ENCODE results near the gene TNFRSF18.

TNFRSF18 gene

GRCh38 chr1:1175221-1176062, 30.9 kb downstream of the TNFRSF18 start:
- DNase-seq = no peak

GRCh38 chr1:1173793-1174415, 32.5 kb downstream of the TNFRSF18 start, which contains the start of gene TTLL10:
TTLL10 (plus strand) TSS chr1:1173880; CDS start chr1:1179216, 5,336 bp downstream.
- DNase-seq = no peak

- DNase-seq = no peak
These were observed 33.2 kb downstream of the TNFRSF18 start for GRCh38 chr1:1173061-1173792.

GRCh38 chr1:1171546-1172340, 34.6 kb downstream of the TNFRSF18 start:
- no peak for DNase-seq

- DNase-seq = no peak
These were observed 35.2 kb downstream of the TNFRSF18 start for GRCh38 chr1:1171161-1171545.

GRCh38 chr1:1170215-1171091, 35.9 kb downstream of the TNFRSF18 start:
- no peak for DNase-seq

- DNase-seq = no peak
These were observed 36.8 kb downstream of the TNFRSF18 start for GRCh38 chr1:1169429-1170214.

GRCh38 chr1:1168451-1169411, 37.7 kb downstream of the TNFRSF18 start:
- no peak for DNase-seq

GRCh38 chr1:1167841-1168450, 38.4 kb downstream of the TNFRSF18 start:
- no peak for DNase-seq

GRCh38 chr1:1167398-1167821, 39.0 kb downstream of the TNFRSF18 start:
- DNase-seq = no peak

GRCh38 chr1:1166642-1167397, 39.6 kb downstream of the TNFRSF18 start:
- DNase-seq = no peak

- DNase-seq = no peak
These were observed 40.4 kb downstream of the TNFRSF18 start for GRCh38 chr1:1165900-1166421.

- DNase-seq = no peak
These were observed 40.9 kb downstream of the TNFRSF18 start for GRCh38 chr1:1165485-1165884.

GRCh38 chr1:1164701-1165451, 41.5 kb downstream of the TNFRSF18 start:
- no peak for DNase-seq

- no peak for DNase-seq
These were observed 42.1 kb downstream of the TNFRSF18 start for GRCh38 chr1:1164361-1164700.

GRCh38 chr1:1163538-1164070, 42.8 kb downstream of the TNFRSF18 start:
- no peak for DNase-seq

All from NCI-H2171 (cell line).